Stomach smooth muscle (tissue), 2 donors: ENCODE results near the gene DCAF7.

Experiments used
- H3K27ac ChIP-seq: one replicate; pipeline ENCODE4 v1.7.0; 2013; ENCODE audit warnings: mild to moderate bottlenecking, low read length, inconsistent platforms
- H3K27me3 ChIP-seq, 2 donors: one replicate each; pipeline ENCODE4 v1.7.0; 2013; ENCODE audit warnings: low read length in 2 of 2; ENCODE audit not compliant: insufficient read depth in 2 of 2, control insufficient read depth in 1 of 2
- H3K36me3 ChIP-seq, 2 donors: one replicate each; pipeline ENCODE4 v1.7.0; 2013; ENCODE audit warnings: low read length in 2 of 2; ENCODE audit not compliant: control insufficient read depth in 2 of 2, insufficient read depth in 2 of 2
- H3K4me1 ChIP-seq: one replicate; pipeline ENCODE4 v1.7.0; 2013; ENCODE audit warnings: low read length; ENCODE audit not compliant: control insufficient read depth, insufficient read depth
- H3K4me3 ChIP-seq, 2 donors: one replicate each; pipeline ENCODE4 v1.7.0; 2013; ENCODE audit warnings: low read length in 2 of 2
- H3K9ac ChIP-seq, 2 donors: one replicate each; pipeline ENCODE4 v1.7.0; 2013; ENCODE audit warnings: low read length in 2 of 2, mild to moderate bottlenecking in 1 of 2
- H3K9me3 ChIP-seq, 2 donors: one replicate each; pipeline ENCODE4 v1.7.0; 2013; ENCODE audit warnings: low read length in 2 of 2; ENCODE audit not compliant: control insufficient read depth in 2 of 2
- donor health status: healthy.
- donor health status: Pancreatic carcinoma.

Gene DCAF7

DNA sequence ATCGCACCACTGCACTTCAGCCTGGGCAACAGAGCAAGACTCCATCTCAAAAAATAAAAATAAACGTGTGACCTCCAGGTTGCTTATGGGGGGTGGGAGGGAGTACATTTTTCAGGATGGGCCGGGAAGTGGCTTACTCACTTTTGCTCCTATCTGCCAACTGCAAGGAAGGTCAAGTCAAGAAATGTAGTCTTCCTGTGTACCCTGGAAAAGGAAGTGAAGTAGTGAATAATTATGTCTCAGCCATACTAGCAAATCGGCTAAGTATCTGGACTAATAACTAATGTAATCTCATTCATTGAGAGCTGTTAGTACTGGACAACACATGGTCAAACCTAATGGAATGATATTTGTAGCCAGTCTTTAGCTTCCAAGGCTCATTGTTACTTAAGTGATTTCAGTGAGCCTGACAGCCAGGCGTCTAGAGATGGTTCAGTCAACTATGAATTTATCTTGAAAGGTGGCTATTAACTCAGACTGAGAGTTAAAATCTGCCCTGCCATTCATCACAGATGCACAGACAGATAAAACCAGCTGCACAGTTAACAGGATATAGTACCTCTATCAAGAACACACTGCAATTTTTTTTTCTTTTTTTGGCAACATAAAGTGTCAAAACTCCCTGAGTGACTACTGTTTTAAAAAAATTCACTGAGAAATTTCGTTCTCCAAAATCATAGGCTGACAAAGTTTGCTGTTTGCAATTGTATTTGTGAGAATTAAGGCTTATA is 46.7 kb downstream of the DCAF7 start:
- Histone ChIP-seq H3K36me3 (peaks cover 0 to 4% of the 10 kb centered on the region in 2 donors), H3K4me3 (no peak overlapping the region), H3K4me1 (peaks cover 13% of the 10 kb centered on the region), H3K9ac (no peak overlapping the region), H3K9me3 (no peaks in the 10 kb centered on the region), H3K27ac (no peak overlapping the region), H3K27me3 (no peaks in the 10 kb centered on the region)

GRCh38 chr17:63598281-63598680 is 48.0 kb downstream of the DCAF7 start:
- Histone ChIP-seq H3K4me1 (peaks cover 13% of the 10 kb centered on the region), H3K9me3 (no peaks in the 10 kb centered on the region), H3K4me3 (no peak overlapping the region), H3K9ac (no peak overlapping the region), H3K36me3 (peaks cover 0 to under 1% of the 10 kb centered on the region in 2 donors), H3K27ac (no peak overlapping the region), H3K27me3 (no peaks in the 10 kb centered on the region)

GRCh38 chr17:63600569-63601438 is 50.5 kb downstream of the DCAF7 start, which contains the start of gene TACO1:
TACO1 (plus strand) TSS chr17:63600895; CDS start chr17:63601084, 189 bp downstream.
- Histone ChIP-seq H3K36me3 (peaks cover 12 to 13% of the 10 kb centered on the region in 2 donors), H3K27ac (peak within 1 kb of the TSS; percentile 79), H3K9ac (peak within 1 kb of the TSS; percentile 86 to 89), H3K4me1 (peaks cover 13% of the 10 kb centered on the region), H3K9me3 (no peaks in the 10 kb centered on the region), H3K27me3 (no peaks in the 10 kb centered on the region), H3K4me3 (peak within 1 kb of the TSS; percentile 77 to 92)

DNA sequence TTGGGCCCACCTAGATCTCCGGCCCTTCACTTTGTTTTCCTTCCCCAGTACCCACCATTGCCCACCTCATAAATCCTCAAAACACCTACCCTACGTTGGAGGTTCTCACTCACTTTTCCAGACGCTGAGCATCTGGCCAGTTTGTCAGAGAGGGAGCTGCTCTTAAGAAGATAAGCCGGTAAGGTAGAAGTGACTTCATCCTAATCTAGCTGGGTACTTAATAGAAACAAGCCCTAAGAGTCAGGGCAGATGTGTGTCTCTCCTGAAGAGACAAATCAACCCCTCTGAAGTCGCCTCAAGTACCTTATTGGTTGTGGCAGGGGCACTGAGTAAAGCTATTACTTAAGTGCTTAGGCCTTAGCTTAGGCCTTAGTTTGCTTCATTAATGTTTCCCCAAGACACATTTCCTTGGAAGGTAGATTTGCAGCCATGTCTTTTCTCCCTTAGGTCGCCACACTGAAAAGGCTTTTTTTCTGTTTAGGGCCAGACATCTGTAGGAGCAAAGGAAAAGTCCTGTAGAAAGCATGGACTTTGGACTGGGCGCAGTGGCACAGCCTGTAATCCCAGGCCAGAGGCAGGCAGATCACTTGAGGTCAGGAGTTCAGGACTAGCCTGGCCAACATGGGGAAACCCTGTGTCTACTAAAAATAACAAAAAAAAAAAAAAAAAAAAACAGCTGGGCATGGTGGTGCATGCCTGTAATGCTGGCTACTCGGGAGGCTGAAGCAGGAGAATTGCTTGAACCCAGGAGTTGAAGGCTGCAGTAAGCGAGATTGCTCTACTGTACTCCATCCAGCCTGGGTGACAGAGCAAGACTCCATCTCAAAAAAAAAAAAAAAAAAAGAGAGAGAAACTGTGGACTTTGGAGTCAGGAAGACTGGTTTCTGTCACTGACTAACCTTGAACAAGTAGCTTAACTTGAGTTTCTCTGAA is 51.4 kb downstream of the DCAF7 start:
- H3K27me3 ChIP-seq: no peaks in the 10 kb centered on the region
- peaks cover 18 to 20% of the 10 kb centered on the region in 2 donors for H3K36me3 ChIP-seq
- H3K9ac ChIP-seq: peak overlapping the region; percentile 86 to 89
- peak overlapping the region; percentile 79 for H3K27ac ChIP-seq
- peak overlapping the region; percentile 77 to 92 for H3K4me3 ChIP-seq
- no peaks in the 10 kb centered on the region for H3K9me3 ChIP-seq
- H3K4me1 ChIP-seq: peaks cover 13% of the 10 kb centered on the region

DNA sequence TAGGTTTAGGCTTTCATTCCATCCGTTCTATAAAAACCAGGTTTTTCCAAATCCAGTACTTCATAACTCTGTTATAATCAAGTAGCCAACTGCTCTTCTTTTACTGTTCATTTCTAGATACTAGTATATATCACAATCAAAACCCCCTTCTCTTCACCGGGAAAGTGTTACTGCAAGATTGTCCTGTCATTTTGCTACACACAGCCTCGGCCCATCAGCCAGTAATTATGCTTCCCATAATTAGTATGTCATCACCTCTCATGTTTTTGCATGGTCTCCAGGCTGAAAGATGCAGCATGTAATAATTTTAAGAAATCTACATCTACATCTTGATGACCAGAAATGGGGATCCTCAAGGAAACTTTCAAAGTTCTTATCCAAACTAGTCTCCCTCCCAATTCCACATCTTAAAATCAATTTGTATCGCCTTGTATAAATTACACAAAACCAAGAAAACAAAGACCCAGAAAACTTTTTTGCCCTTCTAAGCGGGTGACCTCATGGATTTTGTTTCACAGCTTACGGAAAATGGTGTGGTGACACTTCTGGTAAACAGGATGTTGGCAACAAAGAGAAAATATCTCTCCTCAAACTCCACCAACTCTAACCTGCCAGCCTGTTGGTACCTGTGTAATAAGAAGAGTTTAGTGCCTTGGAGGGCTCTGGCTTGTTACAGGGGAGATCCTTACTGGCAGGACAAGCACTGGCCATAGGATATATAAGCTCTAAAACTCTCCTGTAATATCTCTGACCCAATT is 59.7 kb downstream of the DCAF7 start:
- Histone ChIP-seq H3K4me3 (no peak overlapping the region), H3K9me3 (no peaks in the 10 kb centered on the region), H3K9ac (no peak overlapping the region), H3K4me1 (no peaks in the 10 kb centered on the region), H3K36me3 (peaks cover 40 to 42% of the 10 kb centered on the region in 2 donors), H3K27me3 (no peaks in the 10 kb centered on the region), H3K27ac (no peak overlapping the region)

- Histone ChIP-seq H3K9ac (no peak overlapping the region), H3K27ac (no peak overlapping the region), H3K27me3 (no peaks in the 10 kb centered on the region), H3K9me3 (no peaks in the 10 kb centered on the region), H3K4me3 (no peak overlapping the region), H3K4me1 (no peaks in the 10 kb centered on the region), H3K36me3 (peaks cover 33 to 35% of the 10 kb centered on the region in 2 donors)
These were observed 60.6 kb downstream of the DCAF7 start for GRCh38 chr17:63610854-63611253.

DNA sequence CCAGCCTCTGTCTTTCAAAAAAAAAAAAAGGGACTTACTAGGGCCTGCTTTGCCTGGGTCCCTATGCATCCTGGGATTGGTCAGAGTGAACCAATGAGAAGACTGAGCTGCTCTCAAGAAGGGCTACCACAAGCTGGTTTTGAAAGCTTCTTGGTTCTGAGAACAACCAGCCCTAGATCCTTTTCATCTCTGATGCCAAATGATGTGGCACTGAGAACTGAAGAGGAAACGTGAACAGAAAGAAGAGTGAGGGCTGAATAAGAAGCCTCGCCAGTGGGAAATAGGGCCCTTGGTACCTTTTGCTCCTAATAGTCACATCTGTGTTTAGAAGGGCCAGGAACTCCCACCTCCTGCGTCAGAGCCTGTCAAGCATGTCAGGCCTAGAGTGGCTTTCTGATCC is 61.1 kb downstream of the DCAF7 start:
- Histone ChIP-seq H3K4me3 (no peak overlapping the region), H3K9ac (no peak overlapping the region), H3K9me3 (no peaks in the 10 kb centered on the region), H3K27ac (no peak overlapping the region), H3K36me3 (peaks cover 29 to 30% of the 10 kb centered on the region in 2 donors), H3K27me3 (no peaks in the 10 kb centered on the region), H3K4me1 (no peaks in the 10 kb centered on the region)

DNA sequence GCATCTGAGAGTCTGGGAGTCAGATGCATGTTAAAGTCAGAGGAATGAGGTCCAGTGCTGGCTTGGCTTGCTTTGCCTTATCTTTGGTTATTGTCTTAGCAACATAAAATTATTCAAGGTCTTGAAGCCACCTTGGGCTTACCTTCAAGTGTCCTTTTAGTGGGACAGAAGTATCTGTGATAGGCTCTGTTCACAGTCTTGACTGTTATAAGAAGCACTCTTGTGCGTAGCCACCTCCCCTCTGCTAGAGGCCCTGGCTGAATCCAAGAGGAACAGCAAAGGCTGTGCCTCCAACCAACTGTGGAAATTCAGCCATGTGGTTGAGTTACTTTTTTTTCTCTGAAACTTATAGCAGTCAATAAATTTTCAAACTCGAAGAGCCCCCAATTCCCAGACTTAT is 63.4 kb downstream of the DCAF7 start:
- Histone ChIP-seq H3K9ac (no peak overlapping the region), H3K27me3 (no peaks in the 10 kb centered on the region), H3K36me3 (peaks cover 8% of the 10 kb centered on the region in 2 donors), H3K4me1 (no peaks in the 10 kb centered on the region), H3K27ac (no peak overlapping the region), H3K4me3 (no peak overlapping the region), H3K9me3 (no peaks in the 10 kb centered on the region)

DNA sequence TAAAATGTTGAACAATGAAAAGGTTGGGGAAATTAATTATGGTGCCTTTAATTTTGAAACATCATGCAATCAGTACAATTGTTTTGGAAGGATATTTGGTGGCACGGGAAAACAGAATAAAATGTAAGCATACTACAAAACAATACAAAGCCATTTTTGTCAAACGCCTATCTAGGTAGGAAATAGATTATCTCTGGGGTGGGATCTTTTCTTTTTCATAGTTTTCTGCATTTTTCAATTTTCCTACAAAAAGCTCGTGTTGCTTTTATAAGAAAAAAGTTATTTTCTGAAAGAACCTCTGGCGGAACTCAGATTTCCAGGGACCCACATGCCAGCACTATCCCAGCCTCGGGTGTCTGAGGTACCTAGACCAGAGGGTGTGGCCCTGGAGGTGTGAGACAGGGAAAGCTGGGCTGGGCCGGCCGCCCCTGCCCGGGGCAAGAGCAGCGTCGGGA is 71.0 kb downstream of the DCAF7 start:
- Histone ChIP-seq H3K4me1 (peaks cover 13% of the 10 kb centered on the region), H3K27me3 (no peaks in the 10 kb centered on the region), H3K27ac (peak overlapping the region; percentile 60), H3K4me3 (peak overlapping the region; percentile 72 to 85), H3K9ac (peak overlapping the region; percentile 70 to 85), H3K9me3 (no peaks in the 10 kb centered on the region), H3K36me3 (no peaks in the 10 kb centered on the region)
